ENCODE data around the gene AMOTL1.

Gene AMOTL1

DNA sequence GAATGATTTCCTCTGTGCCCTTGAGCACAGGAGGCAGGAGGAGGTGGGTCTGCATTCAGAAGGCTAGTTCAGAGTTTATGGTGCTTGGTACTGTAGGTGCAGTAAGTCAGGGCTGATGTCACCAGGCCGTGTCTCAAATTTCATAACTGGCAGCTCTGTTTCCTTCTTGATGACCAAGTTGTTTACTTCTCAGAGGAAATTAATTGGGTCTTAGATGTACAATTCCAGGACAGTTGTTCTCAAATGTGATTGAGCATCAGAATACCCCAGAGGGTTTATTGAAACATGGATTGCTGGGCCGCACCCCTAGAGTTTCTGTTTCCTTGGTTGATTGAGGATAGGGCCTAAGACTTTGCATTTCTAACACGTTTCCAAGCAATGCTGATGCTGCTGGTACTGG is 6.2 kb downstream of the AMOTL1 start:
- no peak overlapping the region for H3K4me3 ChIP-seq (replicated peaks; ENCODE audit: low read depth, low read length)
- DNase-seq (ENCODE audit: low read depth): no peak
- TF ChIP-seq, protein P1, sequence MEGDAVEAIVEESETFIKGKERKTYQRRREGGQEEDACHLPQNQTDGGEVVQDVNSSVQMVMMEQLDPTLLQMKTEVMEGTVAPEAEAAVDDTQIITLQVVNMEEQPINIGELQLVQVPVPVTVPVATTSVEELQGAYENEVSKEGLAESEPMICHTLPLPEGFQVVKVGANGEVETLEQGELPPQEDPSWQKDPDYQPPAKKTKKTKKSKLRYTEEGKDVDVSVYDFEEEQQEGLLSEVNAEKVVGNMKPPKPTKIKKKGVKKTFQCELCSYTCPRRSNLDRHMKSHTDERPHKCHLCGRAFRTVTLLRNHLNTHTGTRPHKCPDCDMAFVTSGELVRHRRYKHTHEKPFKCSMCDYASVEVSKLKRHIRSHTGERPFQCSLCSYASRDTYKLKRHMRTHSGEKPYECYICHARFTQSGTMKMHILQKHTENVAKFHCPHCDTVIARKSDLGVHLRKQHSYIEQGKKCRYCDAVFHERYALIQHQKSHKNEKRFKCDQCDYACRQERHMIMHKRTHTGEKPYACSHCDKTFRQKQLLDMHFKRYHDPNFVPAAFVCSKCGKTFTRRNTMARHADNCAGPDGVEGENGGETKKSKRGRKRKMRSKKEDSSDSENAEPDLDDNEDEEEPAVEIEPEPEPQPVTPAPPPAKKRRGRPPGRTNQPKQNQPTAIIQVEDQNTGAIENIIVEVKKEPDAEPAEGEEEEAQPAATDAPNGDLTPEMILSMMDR (IDR thresholded peaks at IDR 0.05; ENCODE audit: low read length, missing control alignments): no peak

DNA sequence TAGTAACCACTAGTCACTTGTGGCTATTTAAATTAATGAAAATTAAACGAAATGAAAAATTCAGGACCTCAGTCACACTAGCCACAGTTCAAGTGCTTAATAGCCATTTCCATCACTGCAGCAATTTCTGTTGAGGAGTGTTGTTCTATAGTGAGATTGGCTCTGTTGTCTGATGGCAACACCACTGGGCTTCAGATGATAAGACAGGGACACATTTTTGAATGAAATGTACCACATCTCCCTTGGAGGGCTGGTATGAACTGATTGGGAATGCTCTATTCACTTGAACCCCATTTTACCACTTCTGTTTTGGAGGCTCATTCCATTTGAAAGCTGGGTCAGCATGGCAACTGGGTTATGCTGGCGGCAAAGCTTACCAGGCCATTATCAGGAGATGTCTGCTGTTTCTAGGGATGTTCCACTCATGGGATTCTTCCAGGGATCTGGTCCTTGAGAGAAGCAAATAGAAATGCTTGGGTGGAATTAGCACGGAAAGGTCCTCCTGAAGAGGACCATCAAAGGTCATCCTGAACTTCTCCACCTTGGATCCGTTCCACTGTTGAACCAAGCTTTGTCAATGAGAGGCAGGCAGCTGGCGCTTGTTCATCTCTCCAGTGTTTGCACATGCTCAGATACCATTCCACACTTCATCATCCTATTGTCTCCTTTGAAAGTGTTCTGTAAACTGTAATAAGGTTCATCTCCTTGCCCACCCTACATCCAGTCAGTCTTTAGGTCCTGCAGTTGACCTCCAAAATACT is 7.6 kb downstream of the AMOTL1 start:
- TF ChIP-seq, protein P1 (IDR thresholded peaks at IDR 0.05; ENCODE audit: low read length, missing control alignments): no peak
- DNase-seq (ENCODE audit: low read depth): no peak
- no peak overlapping the region for H3K4me3 ChIP-seq (replicated peaks; ENCODE audit: low read depth, low read length)

GRCh38 chr11:94776351-94777321 is 8.5 kb downstream of the AMOTL1 start:
- DNase-seq (ENCODE audit: low read depth): peak; percentile 66
- TF ChIP-seq, protein P1 (IDR thresholded peaks at IDR 0.05; ENCODE audit: low read length, missing control alignments): no peak

DNA sequence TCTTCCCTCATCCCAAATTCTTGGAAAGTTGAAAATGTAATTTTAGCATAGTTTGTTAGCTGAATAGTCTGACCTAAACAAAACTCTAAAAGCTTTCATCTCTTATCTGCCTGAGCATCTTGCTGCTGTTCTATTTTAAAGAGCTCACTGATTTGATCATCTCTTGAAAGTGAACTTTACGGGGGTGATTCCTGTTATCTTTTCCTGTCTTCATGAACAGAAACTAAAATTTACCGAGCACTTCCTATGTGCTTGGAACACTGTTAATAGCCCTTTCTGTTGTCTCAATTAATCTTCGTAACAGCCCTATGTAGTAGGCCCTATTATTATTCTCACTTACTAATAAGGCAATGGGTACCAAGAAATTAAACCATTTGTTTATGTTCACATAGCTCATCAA is 12.3 kb downstream of the AMOTL1 start:
- TF ChIP-seq, protein P1 (IDR thresholded peaks at IDR 0.05; ENCODE audit: low read length, missing control alignments): no peak
- no peak for DNase-seq (ENCODE audit: low read depth)
- H3K4me3 ChIP-seq (replicated peaks; ENCODE audit: low read depth, low read length): peak overlapping the region; percentile 29

More at GRCh38 chr11:94776351-94777321, 8.5 kb downstream of the AMOTL1 start:
- no peak overlapping the region for H3K4me3 ChIP-seq (replicated peaks; ENCODE audit: low read depth, low read length)

GRCh38 chr11:94781837-94782236 is 13.7 kb downstream of the AMOTL1 start:
- no peak overlapping the region for H3K4me3 ChIP-seq (replicated peaks; ENCODE audit: low read depth, low read length)
- TF ChIP-seq, protein P1 (IDR thresholded peaks at IDR 0.05; ENCODE audit: low read length, missing control alignments): no peak
- peak; percentile 70 for DNase-seq (ENCODE audit: low read depth)

- TF ChIP-seq, protein P1 (IDR thresholded peaks at IDR 0.05; ENCODE audit: low read length, missing control alignments): no peak
- H3K4me3 ChIP-seq (replicated peaks; ENCODE audit: low read depth, low read length): no peak overlapping the region
- DNase-seq (ENCODE audit: low read depth): peak; percentile 46
These were observed 14.3 kb downstream of the AMOTL1 start for GRCh38 chr11:94782446-94782845.

Data from fibroblast of pulmonary artery (primary cell).